Activated naive CD8-positive, alpha-beta T cell (primary cell): ENCODE measurements around the gene SPRR3.

Experiments used
- H3K27ac Mint-ChIP-seq: one replicate; pipeline ENCODE4 v1.8.0; 2021; ENCODE audit warnings: mixed read lengths
- H3K27me3 Mint-ChIP-seq: one replicate; pipeline ENCODE4 v1.8.0; 2021; ENCODE audit warnings: mixed read lengths
- H3K36me3 Mint-ChIP-seq: one replicate; pipeline ENCODE4 v1.8.0; 2021; ENCODE audit warnings: mixed read lengths
- H3K4me1 Mint-ChIP-seq: one replicate; pipeline ENCODE4 v1.8.0; 2021; ENCODE audit warnings: low read depth, mixed read lengths
- H3K4me3 Mint-ChIP-seq: one replicate; pipeline ENCODE4 v1.8.0; 2021; ENCODE audit warnings: mild to moderate bottlenecking, mixed read lengths
- H3K9me3 Mint-ChIP-seq: one replicate; pipeline ENCODE4 v1.8.0; 2021; ENCODE audit warnings: low read depth, mixed read lengths

The SPRR3 gene, protein sequence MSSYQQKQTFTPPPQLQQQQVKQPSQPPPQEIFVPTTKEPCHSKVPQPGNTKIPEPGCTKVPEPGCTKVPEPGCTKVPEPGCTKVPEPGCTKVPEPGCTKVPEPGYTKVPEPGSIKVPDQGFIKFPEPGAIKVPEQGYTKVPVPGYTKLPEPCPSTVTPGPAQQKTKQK

DNA sequence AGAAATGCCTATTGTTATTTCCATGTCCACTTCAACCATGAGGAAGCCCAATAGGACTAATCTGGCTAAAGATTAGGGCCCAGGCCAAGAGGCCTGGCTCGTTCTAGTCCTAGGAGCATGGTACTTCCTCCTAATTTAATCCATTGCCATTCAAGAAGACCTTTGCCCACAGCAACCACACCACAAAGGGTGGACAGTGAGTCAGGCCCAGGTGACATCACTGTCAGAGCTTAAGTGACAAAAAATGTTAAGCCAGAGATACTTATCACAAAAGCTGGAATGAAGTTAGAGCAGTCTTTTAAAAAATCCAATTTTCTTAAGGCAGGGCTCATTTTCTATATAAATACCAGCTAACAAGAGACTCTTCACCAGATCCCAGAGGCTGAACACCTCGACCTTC, at the start of gene SPRR3:
TSS of gene SPRR3 (plus strand) at position 368 of the 400 bp plus-strand sequence. CDS start 1,272 bp downstream, outside the sequence.
- Mint-ChIP-seq H3K27ac (no peak within 1 kb of the TSS), H3K4me1 (no peaks in the 10 kb centered on the region), H3K4me3 (no peak within 1 kb of the TSS), H3K36me3 (no peaks in the 10 kb centered on the region), H3K9me3 (no peaks in the 10 kb centered on the region), H3K27me3 (peaks cover 13% of the 10 kb centered on the region)

DNA sequence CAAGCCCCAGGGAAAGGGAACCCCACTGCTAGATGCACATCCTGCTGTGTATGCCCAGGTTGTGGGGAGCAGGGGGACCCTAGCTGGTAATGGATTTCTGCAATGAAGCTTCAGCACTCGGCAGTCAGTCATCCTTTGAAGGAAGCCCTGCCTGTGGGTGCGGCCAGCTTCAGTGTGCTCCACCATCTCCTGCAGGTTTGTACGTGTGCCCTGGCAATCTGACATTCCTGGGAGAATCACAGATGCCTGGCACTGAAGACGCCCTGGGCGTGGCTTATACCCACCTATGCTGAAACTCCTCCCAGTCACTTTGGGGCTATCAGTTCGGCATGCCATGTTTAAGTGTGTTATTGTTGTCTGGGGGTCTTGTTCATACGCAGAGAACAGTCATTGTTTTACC, 47.8 kb upstream of the SPRR3 start:
- Mint-ChIP-seq H3K4me3 (no peak overlapping the region), H3K27ac (no peak overlapping the region), H3K27me3 (peaks cover 4% of the 10 kb centered on the region), H3K36me3 (no peaks in the 10 kb centered on the region), H3K4me1 (no peaks in the 10 kb centered on the region), H3K9me3 (no peaks in the 10 kb centered on the region)

DNA sequence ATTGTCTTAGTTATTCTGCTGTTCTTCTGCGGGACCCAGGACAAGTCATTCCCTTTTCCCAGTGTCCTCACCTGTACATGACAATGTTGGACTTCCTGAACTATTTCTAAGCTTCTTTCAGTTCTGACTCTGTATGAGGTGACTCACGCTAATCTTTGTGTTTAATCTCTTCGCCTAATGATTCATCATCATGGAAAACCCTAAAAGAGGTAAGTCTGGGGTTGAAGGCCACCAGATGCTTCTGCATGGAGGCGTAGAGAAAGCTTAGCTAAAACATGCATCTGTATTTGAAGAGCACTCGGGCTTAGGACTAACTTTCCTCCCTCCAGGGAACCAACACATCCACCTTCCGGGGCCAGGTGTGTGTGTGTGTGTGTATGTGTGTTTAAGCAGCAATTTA, 47.1 kb upstream of the SPRR3 start:
- Mint-ChIP-seq H3K27me3 (peaks cover 4% of the 10 kb centered on the region), H3K4me1 (no peaks in the 10 kb centered on the region), H3K9me3 (no peaks in the 10 kb centered on the region), H3K36me3 (no peaks in the 10 kb centered on the region), H3K4me3 (no peak overlapping the region), H3K27ac (no peak overlapping the region)

DNA sequence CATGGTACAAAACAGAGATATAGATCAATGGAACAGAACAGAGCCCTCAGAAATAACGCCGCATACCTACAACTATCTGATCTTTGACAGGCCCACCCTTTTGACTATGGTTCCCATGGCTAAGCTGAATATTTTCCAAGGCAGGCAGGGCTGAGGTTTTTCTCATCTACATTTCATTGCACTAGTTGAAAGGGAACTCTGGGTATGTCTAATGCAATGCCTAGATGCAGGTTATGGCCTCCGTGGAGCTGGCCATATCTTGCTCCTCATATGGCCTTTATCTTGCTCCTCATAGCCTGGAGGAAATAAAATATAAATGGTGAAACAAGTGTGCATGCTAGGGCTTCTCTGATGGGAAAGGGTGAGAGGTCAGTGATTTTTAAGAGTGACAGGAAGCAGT, 44.0 kb upstream of the SPRR3 start:
- peaks cover 4% of the 10 kb centered on the region for H3K27me3 Mint-ChIP-seq
- no peaks in the 10 kb centered on the region for H3K4me1 Mint-ChIP-seq
- no peaks in the 10 kb centered on the region for H3K9me3 Mint-ChIP-seq
- H3K4me3 Mint-ChIP-seq = no peak overlapping the region
- no peaks in the 10 kb centered on the region for H3K36me3 Mint-ChIP-seq
- H3K27ac Mint-ChIP-seq = no peak overlapping the region

DNA sequence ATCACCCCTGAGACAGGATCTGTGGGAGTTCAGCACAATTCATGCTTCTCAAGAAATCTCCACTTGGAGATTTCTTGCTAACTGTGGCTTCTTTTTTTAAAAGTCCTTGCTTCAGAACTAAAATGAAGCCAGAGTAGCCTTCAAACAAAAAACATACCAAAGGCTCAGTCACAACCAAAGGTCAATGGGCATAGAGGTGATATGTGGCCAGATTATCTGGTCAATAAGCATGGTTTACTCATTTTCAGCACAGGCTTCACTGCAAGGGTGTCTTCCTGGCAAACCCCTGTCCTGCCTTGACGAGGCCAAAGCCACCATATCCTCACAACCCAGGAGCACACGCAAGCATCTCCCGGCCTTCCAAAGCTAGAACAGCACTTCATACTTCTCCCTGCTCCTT, 42.3 kb upstream of the SPRR3 start:
- no peaks in the 10 kb centered on the region for H3K36me3 Mint-ChIP-seq
- H3K4me1 Mint-ChIP-seq = no peaks in the 10 kb centered on the region
- H3K27me3 Mint-ChIP-seq = peaks cover 4% of the 10 kb centered on the region

DNA sequence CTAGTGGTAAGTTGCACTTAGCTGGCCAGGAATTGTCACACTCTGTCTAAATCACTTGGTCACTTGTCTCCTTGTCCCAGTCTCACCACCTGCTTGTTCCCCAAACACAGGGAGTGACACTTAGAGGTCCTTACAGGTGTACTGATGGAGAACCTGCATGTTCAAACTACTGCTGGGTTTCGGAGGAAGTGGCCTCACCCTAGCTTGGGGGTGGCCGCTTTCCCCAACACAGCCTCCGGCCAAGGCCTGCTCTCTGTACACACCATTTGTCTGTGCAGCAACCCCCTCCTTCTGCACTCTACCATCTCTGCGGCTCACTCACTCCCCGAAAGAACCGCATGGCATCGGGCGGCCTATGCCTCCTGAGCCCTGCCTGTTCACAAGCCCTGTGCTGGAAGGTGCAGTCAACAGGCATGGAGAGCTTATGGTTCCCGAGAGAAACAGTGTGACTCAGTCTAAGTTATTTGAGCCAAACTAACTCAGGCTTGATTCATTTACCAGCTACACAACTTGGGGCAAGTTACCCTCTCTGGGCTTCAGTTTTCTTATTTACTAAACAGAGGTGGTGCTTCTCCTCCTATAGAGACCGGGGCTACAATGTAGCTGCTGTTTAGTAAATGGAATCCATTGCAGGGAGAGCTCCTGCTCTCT, 41.6 kb upstream of the SPRR3 start:
- H3K4me3 Mint-ChIP-seq = no peak overlapping the region
- H3K36me3 Mint-ChIP-seq = no peaks in the 10 kb centered on the region
- no peaks in the 10 kb centered on the region for H3K4me1 Mint-ChIP-seq
- peaks cover 4% of the 10 kb centered on the region for H3K27me3 Mint-ChIP-seq
- H3K27ac Mint-ChIP-seq = no peak overlapping the region
- no peaks in the 10 kb centered on the region for H3K9me3 Mint-ChIP-seq

More for the DNA sequence above, 42.3 kb upstream of the SPRR3 start:
- Mint-ChIP-seq H3K9me3 (no peaks in the 10 kb centered on the region), H3K27ac (no peak overlapping the region), H3K4me3 (no peak overlapping the region)

DNA sequence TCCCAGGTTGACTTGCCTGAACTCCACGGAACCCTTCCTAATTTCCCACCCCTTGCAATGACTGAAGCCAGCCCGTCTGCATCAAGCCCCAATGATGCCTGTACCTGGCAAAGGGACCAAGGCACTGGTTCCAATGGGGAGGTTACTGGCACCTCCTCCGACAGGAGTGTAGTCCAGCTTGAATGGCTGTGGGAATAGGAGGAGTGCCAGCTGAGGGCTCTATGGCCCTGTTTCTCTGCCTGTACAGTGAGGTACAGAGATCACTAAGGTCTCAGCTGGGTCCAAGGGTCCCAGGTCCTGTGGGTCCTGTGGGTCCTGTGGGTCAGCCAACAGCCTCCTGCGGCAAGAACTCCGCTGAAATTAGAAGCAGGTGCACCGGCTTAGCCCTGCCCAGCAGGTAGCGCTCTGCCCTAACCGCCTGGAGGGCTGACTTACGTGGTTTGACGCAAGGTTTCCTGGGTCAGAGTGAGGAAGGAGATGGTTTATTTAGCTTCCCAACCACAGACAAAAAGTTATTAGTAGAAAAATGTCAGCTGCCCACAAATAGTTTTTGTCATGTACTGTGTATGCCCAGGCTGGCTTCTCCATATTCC, 41.0 kb upstream of the SPRR3 start:
- Mint-ChIP-seq H3K27ac (no peak overlapping the region), H3K4me1 (no peaks in the 10 kb centered on the region), H3K27me3 (peaks cover 4% of the 10 kb centered on the region), H3K4me3 (no peak overlapping the region), H3K9me3 (no peaks in the 10 kb centered on the region), H3K36me3 (no peaks in the 10 kb centered on the region)

DNA sequence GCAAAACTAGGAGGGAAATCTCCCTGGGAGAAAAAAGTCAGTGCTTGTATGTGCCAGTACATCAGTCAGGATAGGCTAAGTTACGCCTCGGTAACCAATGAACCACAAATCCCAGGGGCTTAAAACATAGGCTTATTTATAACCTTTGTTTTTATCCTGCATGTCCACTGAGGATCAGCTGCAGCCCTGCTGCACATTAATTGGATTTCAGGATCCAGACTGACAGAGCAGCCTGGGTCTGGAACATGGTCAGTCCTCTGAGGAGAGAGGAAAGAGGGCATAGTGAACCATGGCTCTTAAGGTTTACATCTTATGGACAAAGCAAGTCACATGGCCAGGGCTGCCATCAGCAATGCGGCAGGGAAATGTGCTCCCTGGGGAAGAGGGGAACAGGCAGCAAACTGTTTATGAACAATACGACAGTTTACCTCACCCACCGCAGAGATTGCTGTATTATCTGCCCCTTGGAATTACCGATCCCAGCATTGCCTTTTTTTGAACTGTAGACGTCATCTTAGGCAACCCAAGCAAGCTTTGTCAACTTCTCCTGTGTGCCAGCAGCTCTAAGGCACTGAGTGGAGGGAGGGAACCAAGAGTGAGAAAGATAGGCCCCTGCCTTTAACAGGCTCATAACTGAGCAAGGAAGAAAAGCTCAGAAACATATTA, 40.2 kb upstream of the SPRR3 start:
- Mint-ChIP-seq H3K4me1 (no peaks in the 10 kb centered on the region), H3K36me3 (no peaks in the 10 kb centered on the region), H3K9me3 (no peaks in the 10 kb centered on the region), H3K4me3 (no peak overlapping the region), H3K27me3 (peaks cover 4% of the 10 kb centered on the region), H3K27ac (no peak overlapping the region)

DNA sequence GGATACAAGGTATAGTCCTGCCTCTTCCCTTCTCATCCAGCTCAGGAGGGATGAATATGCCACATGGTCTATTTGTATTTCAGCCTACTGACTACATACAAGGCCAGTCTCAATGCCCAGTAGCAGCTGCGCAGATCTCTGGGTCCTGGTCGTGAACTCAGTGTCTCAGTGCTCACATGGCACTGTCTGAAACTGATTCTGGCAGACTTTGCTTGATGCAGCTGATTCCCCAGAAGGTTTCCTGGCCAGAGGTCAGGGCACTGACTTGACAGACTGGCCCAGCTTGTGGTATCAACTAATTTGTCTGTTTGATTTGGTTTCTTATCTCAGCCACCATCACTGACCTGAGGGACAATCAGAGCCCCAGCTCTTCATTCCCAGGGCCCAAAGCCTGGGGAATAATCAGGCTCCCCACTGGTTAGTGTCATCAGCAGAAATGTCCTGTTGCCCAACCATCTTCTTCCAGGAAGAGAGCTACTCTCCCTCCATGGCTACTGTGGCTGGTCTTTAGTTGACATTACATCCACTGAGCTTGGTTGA, 38.6 kb upstream of the SPRR3 start:
- no peak overlapping the region for H3K4me3 Mint-ChIP-seq
- H3K9me3 Mint-ChIP-seq = no peaks in the 10 kb centered on the region
- H3K4me1 Mint-ChIP-seq = no peaks in the 10 kb centered on the region
- H3K27ac Mint-ChIP-seq = no peak overlapping the region
- no peaks in the 10 kb centered on the region for H3K36me3 Mint-ChIP-seq
- peaks cover 6% of the 10 kb centered on the region for H3K27me3 Mint-ChIP-seq

DNA sequence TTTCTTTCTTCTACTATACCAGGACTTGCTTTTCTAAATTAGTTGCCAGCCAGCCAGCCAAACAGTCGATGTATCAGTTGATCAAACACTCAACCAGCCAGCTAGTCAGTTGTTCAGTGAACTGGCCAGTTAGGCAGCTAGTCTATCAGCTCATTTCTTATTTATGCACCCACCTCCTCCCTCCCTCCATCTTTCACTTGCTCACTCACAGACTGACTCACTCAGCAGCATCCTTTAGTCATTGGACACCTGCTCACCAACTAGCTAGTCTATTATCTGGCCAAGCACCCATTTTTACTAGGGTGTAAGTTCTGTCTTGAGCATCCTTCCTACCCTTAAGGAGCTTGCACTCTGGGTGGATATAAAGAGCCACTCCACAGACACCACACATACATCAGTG, 37.0 kb upstream of the SPRR3 start:
- Mint-ChIP-seq H3K4me3 (no peak overlapping the region), H3K27me3 (peaks cover 6% of the 10 kb centered on the region), H3K4me1 (no peaks in the 10 kb centered on the region), H3K27ac (no peak overlapping the region), H3K36me3 (no peaks in the 10 kb centered on the region), H3K9me3 (no peaks in the 10 kb centered on the region)

DNA sequence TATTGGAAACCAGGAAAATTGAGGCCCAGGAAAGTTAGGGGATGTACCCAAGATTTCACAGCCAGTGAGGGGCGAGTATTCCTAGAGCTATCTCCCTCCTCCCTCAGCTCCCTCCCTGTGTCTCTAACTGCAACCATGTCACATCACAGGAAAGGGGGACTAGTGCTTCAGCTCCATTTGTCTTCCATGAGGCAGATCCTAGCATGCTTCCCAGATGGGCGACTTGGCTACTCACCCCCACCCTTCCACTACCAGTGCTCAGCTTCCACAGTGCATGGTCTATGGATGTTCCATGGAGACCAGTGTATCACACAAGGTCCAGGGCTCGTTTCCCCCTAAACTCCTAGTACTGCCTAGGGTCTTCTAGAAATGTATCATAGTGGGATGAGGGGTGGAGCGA, 35.7 kb upstream of the SPRR3 start:
- Mint-ChIP-seq H3K9me3 (no peaks in the 10 kb centered on the region), H3K4me3 (no peak overlapping the region), H3K36me3 (no peaks in the 10 kb centered on the region), H3K27me3 (peaks cover 6% of the 10 kb centered on the region), H3K27ac (no peak overlapping the region), H3K4me1 (no peaks in the 10 kb centered on the region)

DNA sequence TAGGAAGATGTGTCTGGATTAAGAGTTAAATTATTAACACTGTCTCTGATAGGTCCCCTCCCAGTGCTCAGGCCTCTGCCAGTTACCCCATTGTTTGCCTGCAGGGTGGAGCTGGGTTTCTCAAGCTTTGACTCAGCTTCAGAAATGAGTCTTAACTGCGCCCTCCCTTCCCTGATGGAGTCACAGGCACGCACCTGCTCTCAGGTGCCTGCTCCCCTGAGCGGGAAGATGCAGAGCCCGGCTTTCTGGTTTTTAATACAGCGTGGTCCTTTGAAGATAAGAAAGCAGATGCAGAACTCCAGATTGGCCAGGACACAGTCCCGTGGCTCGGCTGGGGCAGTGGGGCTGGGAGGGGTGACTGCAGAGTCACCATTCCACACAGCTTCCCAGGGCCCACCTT, 34.3 kb upstream of the SPRR3 start:
- no peaks in the 10 kb centered on the region for H3K9me3 Mint-ChIP-seq
- H3K4me1 Mint-ChIP-seq = no peaks in the 10 kb centered on the region
- H3K4me3 Mint-ChIP-seq = no peak overlapping the region
- no peak overlapping the region for H3K27ac Mint-ChIP-seq
- H3K27me3 Mint-ChIP-seq = peaks cover 4% of the 10 kb centered on the region
- no peaks in the 10 kb centered on the region for H3K36me3 Mint-ChIP-seq

DNA sequence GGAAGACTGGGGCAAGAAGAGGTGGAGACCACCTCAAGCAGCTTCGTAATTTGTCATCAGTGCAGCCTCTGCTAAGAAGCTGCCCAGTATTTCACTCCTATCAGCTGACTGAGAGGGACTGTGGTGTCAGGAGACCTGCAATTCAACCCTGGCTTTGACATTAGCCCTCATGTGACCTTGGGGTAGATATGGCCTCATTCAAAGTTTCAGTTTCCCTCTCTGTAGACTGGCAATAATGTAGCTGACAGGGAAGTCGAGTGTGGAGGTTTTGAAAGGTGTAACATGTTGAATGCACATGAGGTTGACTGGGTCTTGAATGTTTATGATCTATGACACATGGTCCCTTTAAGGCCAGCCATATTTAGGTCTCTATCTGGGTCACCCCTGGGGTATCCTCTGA, 33.3 kb upstream of the SPRR3 start:
- H3K27me3 Mint-ChIP-seq = peaks cover 7% of the 10 kb centered on the region
- H3K4me3 Mint-ChIP-seq = no peak overlapping the region
- no peaks in the 10 kb centered on the region for H3K36me3 Mint-ChIP-seq
- no peaks in the 10 kb centered on the region for H3K9me3 Mint-ChIP-seq
- no peaks in the 10 kb centered on the region for H3K4me1 Mint-ChIP-seq
- H3K27ac Mint-ChIP-seq = no peak overlapping the region

DNA sequence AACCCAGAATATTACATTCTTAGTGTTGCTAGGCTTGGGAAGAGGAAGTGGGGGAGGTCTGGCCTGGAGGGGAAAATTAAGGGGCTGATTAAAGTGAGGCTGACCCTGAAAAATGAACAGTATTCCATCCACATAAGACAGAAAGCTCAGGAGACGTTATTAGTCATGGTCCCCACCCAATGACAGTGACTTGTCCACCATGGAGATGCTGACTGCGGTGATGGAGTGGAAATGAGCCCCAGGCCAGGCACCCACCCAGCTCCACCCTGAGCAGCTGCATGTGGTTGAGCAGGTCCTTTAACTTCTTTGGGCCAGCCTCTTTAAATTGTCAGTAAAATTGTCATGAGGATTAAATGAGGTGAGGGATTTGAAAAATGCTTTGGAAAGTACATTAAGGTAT, 32.5 kb upstream of the SPRR3 start:
- H3K36me3 Mint-ChIP-seq = no peaks in the 10 kb centered on the region
- H3K27me3 Mint-ChIP-seq = peaks cover 7% of the 10 kb centered on the region
- H3K27ac Mint-ChIP-seq = no peak overlapping the region
- no peaks in the 10 kb centered on the region for H3K4me1 Mint-ChIP-seq
- H3K4me3 Mint-ChIP-seq = no peak overlapping the region
- H3K9me3 Mint-ChIP-seq = no peaks in the 10 kb centered on the region

DNA sequence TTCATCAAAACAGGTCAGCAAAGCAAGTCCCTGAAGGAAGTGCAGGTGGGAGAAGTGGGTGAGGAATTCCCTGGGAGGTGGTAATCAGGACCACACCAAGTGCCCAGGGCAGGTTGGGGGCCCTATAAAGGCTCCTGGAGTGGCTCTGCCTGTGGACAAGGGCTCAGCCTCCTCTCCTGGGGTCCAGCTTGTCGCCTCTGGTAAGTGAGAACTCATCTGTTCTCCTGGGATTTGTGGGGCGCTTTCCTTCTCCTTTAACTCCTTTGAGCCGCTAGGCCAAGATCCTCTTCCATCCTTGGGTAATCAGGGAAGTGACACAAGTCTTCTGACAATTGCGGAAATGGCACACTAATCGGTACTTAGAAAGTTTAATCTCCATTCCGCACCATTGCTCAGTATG, 31.1 kb upstream of the SPRR3 start, which contains the start of gene SPRR4:
TSS of gene SPRR4 (plus strand) at position 154 of the 400 bp plus-strand sequence. CDS start 1,243 bp downstream, outside the sequence.
- Mint-ChIP-seq H3K4me3 (no peak within 1 kb of the TSS), H3K36me3 (no peaks in the 10 kb centered on the region), H3K27ac (no peak within 1 kb of the TSS), H3K27me3 (peaks cover 7% of the 10 kb centered on the region), H3K9me3 (no peaks in the 10 kb centered on the region), H3K4me1 (no peaks in the 10 kb centered on the region)
